ENCODE data around the gene ATCAY.

GRCh38 chr19:3842948-3843347 is 37.5 kb upstream of the ATCAY start:
- no peak for TF ChIP-seq GATA2 (IDR thresholded peaks at IDR 0.05; ENCODE audit: low read depth, low read length)
- no peak for TF ChIP-seq GATA3 (IDR thresholded peaks at IDR 0.05; ENCODE audit: low read depth, low read length)
